ENCODE data around the gene ARMC6.

- TF ChIP-seq CTCF (IDR thresholded peaks at IDR 0.05) (no peak), POLR2A (IDR thresholded peaks at IDR 0.05) (no peak), POLR2AphosphoS5 (IDR thresholded peaks at IDR 0.05) (no peak), EP300 (IDR thresholded peaks at IDR 0.05) (no peak)
Measured at GRCh38 chr19:19067276-19068072, 34.1 kb downstream of the ARMC6 start.

All from sigmoid colon (tissue), 4 donors.